ENCODE results near the gene NAALADL2.
"Not testable (repeated sequence)": the region's sequence is repeated elsewhere in the genome, so short reads cannot be mapped to it uniquely, and the experiment has no call there.

Gene NAALADL2

DNA sequence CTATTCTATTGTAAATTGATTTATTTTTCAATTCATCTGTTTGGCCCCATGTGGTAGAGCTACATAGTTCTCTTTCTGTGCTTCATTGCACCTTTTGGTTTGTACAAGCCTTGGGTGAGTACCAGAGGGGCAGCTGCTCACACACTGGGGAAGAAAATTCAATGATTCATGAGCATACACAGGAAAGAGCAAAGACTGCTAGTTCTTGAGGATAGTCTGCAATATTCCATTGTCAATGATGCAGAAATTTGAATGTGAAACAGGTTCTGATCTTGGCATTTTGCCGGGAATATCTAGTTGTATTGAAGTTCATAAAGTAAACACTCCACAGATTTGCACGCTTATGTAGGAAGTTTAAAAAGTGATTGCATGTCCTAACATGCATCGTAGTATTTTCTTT is 304.6 kb downstream of the NAALADL2 start:
- Histone ChIP-seq H3K27ac (no peak overlapping the region), H3K4me3 (no peak overlapping the region)
- TF ChIP-seq CTCF (IDR thresholded peaks at IDR 0.05) = no peak
- no peak for DNase-seq (ENCODE audit: low spot score)

GRCh38 chr3:175173117-175173516 is 314.0 kb downstream of the NAALADL2 start:
- not testable (repeated sequence) for H3K27ac ChIP-seq; DNase-seq (ENCODE audit: low spot score); H3K4me3 ChIP-seq

DNA sequence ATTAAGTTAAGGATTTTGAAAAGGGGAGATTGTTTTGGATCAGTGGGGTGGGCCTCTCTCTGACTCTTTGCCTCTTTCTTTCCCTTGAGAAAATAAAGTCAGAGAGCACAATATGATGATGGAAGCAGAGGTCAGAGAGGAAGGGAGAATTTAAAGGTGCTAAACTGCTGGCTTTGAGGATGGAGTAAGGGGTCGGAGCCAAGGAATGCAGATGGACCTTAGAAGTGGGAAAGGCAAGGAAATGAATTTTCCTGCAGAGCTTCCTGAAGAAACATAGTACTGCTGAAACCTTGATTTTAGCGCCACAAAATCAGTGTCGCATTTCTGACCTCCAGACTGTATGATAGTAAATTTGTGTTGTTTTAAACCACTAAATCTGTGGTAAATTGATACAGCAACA is 317.4 kb downstream of the NAALADL2 start:
- Histone ChIP-seq H3K4me3 (no peak overlapping the region), H3K27ac (no peak overlapping the region)
- TF ChIP-seq CTCF (IDR thresholded peaks at IDR 0.05) = no peak
- DNase-seq (ENCODE audit: low spot score) = no peak

GRCh38 chr3:175179055-175179454 is 319.9 kb downstream of the NAALADL2 start:
- no peak for TF ChIP-seq CTCF (IDR thresholded peaks at IDR 0.05)
- H3K27ac ChIP-seq = no peak overlapping the region
- DNase-seq (ENCODE audit: low spot score) = no peak
- H3K4me3 ChIP-seq = no peak overlapping the region

DNA sequence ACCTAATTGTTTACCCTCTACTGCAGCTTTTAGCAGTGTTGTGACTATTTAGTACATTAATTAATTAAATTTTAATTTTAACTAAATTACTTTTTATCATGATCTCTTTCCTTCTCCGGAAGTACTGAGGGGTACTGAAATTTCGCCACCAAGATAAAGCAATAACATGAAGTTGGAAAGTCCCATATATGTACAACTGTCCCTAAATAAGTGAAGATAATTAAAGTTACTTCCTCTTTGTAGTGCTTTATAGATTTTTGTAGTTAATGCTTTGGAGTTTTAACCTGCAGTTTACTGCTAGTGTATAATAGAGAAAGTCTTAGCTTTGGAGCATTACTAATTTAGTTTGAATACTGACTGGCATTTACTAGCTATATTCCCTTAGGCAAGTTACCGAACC is 325.3 kb downstream of the NAALADL2 start:
- DNase-seq (ENCODE audit: low spot score) = no peak
- no peak for TF ChIP-seq CTCF (IDR thresholded peaks at IDR 0.05)
- Histone ChIP-seq H3K27ac (no peak overlapping the region), H3K4me3 (no peak overlapping the region)

DNA sequence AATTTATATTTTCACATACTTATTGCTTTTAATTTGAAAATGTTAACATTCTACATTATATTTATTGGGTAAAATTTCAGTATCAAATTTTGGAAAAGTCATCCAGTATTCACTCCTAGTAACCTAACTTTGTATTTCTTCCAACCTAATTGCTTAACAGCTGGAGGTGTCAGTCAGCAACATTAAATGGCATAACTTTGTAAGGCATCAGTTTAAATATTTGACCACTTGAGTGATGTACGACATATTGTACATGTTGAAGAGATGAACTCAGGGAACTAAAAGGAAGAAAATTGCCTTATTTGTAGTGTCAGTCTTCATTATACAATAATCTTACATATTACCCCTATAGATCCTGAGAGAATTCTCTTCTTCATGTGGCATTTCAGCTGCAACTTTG is 326.8 kb downstream of the NAALADL2 start:
- H3K27ac ChIP-seq = no peak overlapping the region
- no peak for TF ChIP-seq CTCF (IDR thresholded peaks at IDR 0.05)
- no peak for DNase-seq (ENCODE audit: low spot score)
- no peak overlapping the region for H3K4me3 ChIP-seq

DNA sequence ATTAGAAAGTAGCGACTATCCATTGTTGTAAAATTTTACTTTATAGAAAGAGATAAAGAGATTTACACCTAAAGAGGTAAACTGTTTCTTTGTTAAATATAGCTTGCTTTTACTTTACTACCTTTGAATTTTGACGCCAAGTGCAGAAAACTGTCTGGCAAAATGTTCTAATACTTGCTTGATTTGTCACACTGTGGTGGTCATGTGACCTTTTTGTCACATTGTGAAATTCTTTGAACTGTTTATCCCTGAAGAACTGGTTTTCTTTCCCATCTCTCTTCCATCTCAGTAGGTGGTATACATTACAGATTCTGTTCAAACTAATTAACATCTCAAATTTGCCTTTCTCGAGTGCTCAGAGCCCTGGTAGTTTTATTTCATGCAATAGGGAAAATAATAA is 327.4 kb downstream of the NAALADL2 start:
- no peak for TF ChIP-seq CTCF (IDR thresholded peaks at IDR 0.05)
- no peak for DNase-seq (ENCODE audit: low spot score)
- H3K4me3 ChIP-seq = no peak overlapping the region

DNA sequence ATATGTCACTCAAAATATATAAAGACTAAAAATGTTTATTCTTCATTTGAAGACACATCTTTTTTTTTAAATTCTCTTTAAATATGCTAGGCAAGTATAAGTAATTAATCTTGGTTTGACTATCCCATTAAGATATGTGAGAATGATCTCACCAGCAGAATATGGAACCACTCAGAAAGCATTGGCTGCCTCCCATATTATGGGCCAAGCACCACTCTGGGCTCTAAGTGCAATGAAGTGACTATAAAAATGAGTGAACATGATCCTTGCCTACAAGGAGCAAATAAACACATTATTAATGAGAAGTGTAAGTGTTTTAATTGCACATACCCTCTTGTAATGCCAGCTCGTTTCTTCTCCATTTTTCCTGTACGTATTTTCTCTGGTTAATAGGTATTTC is 328.5 kb downstream of the NAALADL2 start:
- DNase-seq (ENCODE audit: low spot score) = no peak
- H3K4me3 ChIP-seq = no peak overlapping the region
- no peak overlapping the region for H3K27ac ChIP-seq
- no peak for TF ChIP-seq CTCF (IDR thresholded peaks at IDR 0.05)

More for the DNA sequence above, 327.4 kb downstream of the NAALADL2 start:
- no peak overlapping the region for H3K27ac ChIP-seq
